ENCODE measurements around the gene FBXO45.

DNA sequence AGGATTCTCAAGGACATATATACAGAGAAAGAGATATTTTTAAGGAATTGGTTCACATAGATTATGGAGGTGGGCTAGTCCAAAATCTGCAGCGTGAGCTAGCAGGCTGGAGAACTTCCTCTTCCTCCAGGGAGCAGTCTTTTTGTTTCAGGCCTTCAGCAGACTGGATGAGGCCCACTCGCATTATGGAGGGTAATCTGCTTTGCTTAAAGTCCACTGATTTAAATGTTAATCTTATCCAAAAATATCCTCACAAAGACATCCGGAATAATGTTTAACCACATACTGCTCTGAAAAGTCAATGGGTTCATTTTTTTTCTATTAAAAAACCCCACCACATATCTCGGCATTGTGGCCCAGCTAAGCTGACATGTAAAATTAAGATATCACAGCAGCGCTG, 48.8 kb downstream of the FBXO45 start:
- TF ChIP-seq CTCF (IDR thresholded peaks at IDR 0.05), result no peak
- no peak for TF ChIP-seq POLR2AphosphoS5 (IDR thresholded peaks at IDR 0.05; ENCODE audit: insufficient read depth in 1 of 2, low read depth in 1 of 2)
- no peak for TF ChIP-seq POLR2A (IDR thresholded peaks at IDR 0.05)
